ENCODE results near the gene ZNF287. TPM values are rescaled to one million over a fixed set of nuclear protein-coding genes. Genes with fewer than 3 reads are reported as not detected.
"Not testable (repeated sequence)": the region's sequence is repeated elsewhere in the genome, so short reads cannot be mapped to it uniquely, and the experiment has no call there.

ZNF287 gene
- polyA plus RNA-seq, 1 donor (not counting 4 experiments of a cell fraction or from before 2014, with no cell fraction given): 7.3 TPM

DNA sequence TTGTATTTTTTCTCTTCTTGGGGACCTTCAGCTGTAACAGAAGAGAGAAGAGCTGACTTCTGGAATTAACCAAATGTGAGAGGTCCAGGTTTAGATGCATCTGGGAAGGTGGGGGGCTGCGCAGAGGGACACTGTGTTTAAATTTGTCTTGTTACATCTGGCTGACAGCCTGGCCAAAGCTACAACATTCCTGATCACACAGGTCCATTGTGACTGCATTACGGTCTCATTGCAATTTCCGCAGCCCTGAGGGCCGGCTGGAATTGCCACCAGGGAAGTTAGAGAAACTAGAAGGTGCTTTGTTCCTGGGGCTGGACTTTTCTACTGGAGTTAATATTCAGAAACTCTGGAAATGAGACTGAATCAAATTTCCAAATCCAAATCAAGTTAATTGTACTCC lies 39.1 kb downstream of the ZNF287 start:
- no peaks in the 10 kb centered on the region for H3K9me1 ChIP-seq (ENCODE audit: control insufficient read depth, extremely low read depth, insufficient read depth, low read length)
- no peak overlapping the region for H3K27ac ChIP-seq (ENCODE audit: control insufficient read depth, insufficient read depth, low read length)
- H3K9me3 ChIP-seq (ENCODE audit: control insufficient read depth, low read depth, low read length): no peaks in the 10 kb centered on the region
- dilution Hi-C loops (cut with MboI; ENCODE audit: extremely low pct_ligation_motif_present, low sequenced_read_pairs): no loop called here
- no peak for DNase-seq (ENCODE audit: low read depth, low spot score)
- H3K4me3 ChIP-seq (ENCODE audit: control insufficient read depth in 2 of 3, extremely low read depth in 1 of 3, insufficient read depth in 2 of 3, low read depth in 1 of 3, low read length in 3 of 3): no peak overlapping the region
- TF ChIP-seq CTCF (optimal IDR thresholded peaks at IDR 0.05 in 1 of 3, IDR thresholded peaks at IDR 0.05 in 1 of 3, conservative IDR thresholded peaks at IDR 0.05 in 1 of 3; ENCODE audit: extremely low read depth in 1 of 3, insufficient read depth in 2 of 3, low read length in 3 of 3) (no peak), EZH2 (IDR thresholded peaks at IDR 0.05; ENCODE audit: low read length) (no peak)
- no peaks in the 10 kb centered on the region for H3K4me1 ChIP-seq (ENCODE audit: control insufficient read depth, extremely low read depth, insufficient read depth, low read length)
- no peak overlapping the region for H2AFZ ChIP-seq (ENCODE audit: control insufficient read depth, low read length)
- no peak overlapping the region for H3K4me2 ChIP-seq (ENCODE audit: control insufficient read depth, extremely low read depth, insufficient read depth, low read depth, low read length)
- H3K79me2 ChIP-seq (ENCODE audit: control insufficient read depth, insufficient read depth, low read length): no peaks in the 10 kb centered on the region
- no peaks in the 10 kb centered on the region for H3K36me3 ChIP-seq (ENCODE audit: control insufficient read depth in 2 of 2, extremely low read depth in 1 of 2, insufficient read depth in 2 of 2, low read length in 2 of 2)
- peaks cover 34% of the 10 kb centered on the region for H3K27me3 ChIP-seq (ENCODE audit: control insufficient read depth, extremely low read depth, insufficient read depth, low read length)
- H4K20me1 ChIP-seq (ENCODE audit: control insufficient read depth, extremely low read depth, insufficient read depth, low read length): no peaks in the 10 kb centered on the region
- no peak overlapping the region for H3K9ac ChIP-seq (ENCODE audit: control insufficient read depth, extremely low read depth, insufficient read depth, low read length)
- no peak for FAIRE-seq

- no peaks in the 10 kb centered on the region for H3K9me1 ChIP-seq (ENCODE audit: control insufficient read depth, extremely low read depth, insufficient read depth, low read length)
- peaks cover 7% of the 10 kb centered on the region for H3K4me1 ChIP-seq (ENCODE audit: control insufficient read depth, extremely low read depth, insufficient read depth, low read length)
- no peak overlapping the region for H2AFZ ChIP-seq (ENCODE audit: control insufficient read depth, low read length)
- TF ChIP-seq EZH2 (IDR thresholded peaks at IDR 0.05; ENCODE audit: low read length) (no peak), CTCF (optimal IDR thresholded peaks at IDR 0.05 in 1 of 3, IDR thresholded peaks at IDR 0.05 in 1 of 3, conservative IDR thresholded peaks at IDR 0.05 in 1 of 3; ENCODE audit: extremely low read depth in 1 of 3, insufficient read depth in 2 of 3, low read length in 3 of 3) (no peak)
- FAIRE-seq: no peak
- H3K9me3 ChIP-seq (ENCODE audit: control insufficient read depth, low read depth, low read length): no peaks in the 10 kb centered on the region
- H3K9ac ChIP-seq (ENCODE audit: control insufficient read depth, extremely low read depth, insufficient read depth, low read length): no peak overlapping the region
- no peak overlapping the region for H3K4me2 ChIP-seq (ENCODE audit: control insufficient read depth, extremely low read depth, insufficient read depth, low read depth, low read length)
- dilution Hi-C loops (cut with MboI; ENCODE audit: extremely low pct_ligation_motif_present, low sequenced_read_pairs): no loop called here
- H3K27ac ChIP-seq (ENCODE audit: control insufficient read depth, insufficient read depth, low read length): no peak overlapping the region
- peaks cover 38% of the 10 kb centered on the region for H3K27me3 ChIP-seq (ENCODE audit: control insufficient read depth, extremely low read depth, insufficient read depth, low read length)
- H3K36me3 ChIP-seq (ENCODE audit: control insufficient read depth in 2 of 2, extremely low read depth in 1 of 2, insufficient read depth in 2 of 2, low read length in 2 of 2): no peaks in the 10 kb centered on the region
- no peak overlapping the region for H3K4me3 ChIP-seq (ENCODE audit: control insufficient read depth in 2 of 3, extremely low read depth in 1 of 3, insufficient read depth in 2 of 3, low read depth in 1 of 3, low read length in 3 of 3)
- DNase-seq (ENCODE audit: low read depth, low spot score): no peak
- H3K79me2 ChIP-seq (ENCODE audit: control insufficient read depth, insufficient read depth, low read length): no peaks in the 10 kb centered on the region
- no peaks in the 10 kb centered on the region for H4K20me1 ChIP-seq (ENCODE audit: control insufficient read depth, extremely low read depth, insufficient read depth, low read length)
Observed at GRCh38 chr17:16527298-16527697, 41.7 kb downstream of the ZNF287 start.

DNA sequence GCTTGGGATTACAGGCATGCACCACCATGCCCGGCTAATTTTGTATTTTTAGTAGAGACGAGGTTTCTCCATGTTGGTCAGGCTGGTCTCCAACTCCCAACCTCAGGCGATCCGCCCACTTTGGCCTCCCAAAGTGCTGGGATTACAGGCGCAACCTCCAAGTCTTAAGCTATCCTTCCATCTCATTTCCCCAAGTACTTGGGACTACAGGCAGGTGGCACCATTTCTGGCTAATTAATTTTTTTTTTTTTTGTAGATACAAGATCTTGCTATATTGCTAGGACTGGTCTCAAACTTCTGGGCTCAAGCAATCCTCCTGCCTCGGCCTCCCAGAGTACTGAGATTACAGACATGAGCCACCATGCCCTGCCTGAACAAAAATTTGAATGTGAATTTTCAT lies 43.4 kb downstream of the ZNF287 start:
- H3K27ac ChIP-seq (ENCODE audit: control insufficient read depth, insufficient read depth, low read length); H3K4me1 ChIP-seq (ENCODE audit: control insufficient read depth, extremely low read depth, insufficient read depth, low read length); H3K9me3 ChIP-seq (ENCODE audit: control insufficient read depth, low read depth, low read length); H3K79me2 ChIP-seq (ENCODE audit: control insufficient read depth, insufficient read depth, low read length); DNase-seq (ENCODE audit: low read depth, low spot score); H3K9me1 ChIP-seq (ENCODE audit: control insufficient read depth, extremely low read depth, insufficient read depth, low read length); FAIRE-seq; dilution Hi-C loops (cut with MboI; ENCODE audit: extremely low pct_ligation_motif_present, low sequenced_read_pairs); H3K4me3 ChIP-seq (ENCODE audit: control insufficient read depth in 2 of 3, extremely low read depth in 1 of 3, insufficient read depth in 2 of 3, low read depth in 1 of 3, low read length in 3 of 3); H4K20me1 ChIP-seq (ENCODE audit: control insufficient read depth, extremely low read depth, insufficient read depth, low read length); H2AFZ ChIP-seq (ENCODE audit: control insufficient read depth, low read length); H3K9ac ChIP-seq (ENCODE audit: control insufficient read depth, extremely low read depth, insufficient read depth, low read length); H3K36me3 ChIP-seq (ENCODE audit: control insufficient read depth in 2 of 2, extremely low read depth in 1 of 2, insufficient read depth in 2 of 2, low read length in 2 of 2); H3K4me2 ChIP-seq (ENCODE audit: control insufficient read depth, extremely low read depth, insufficient read depth, low read depth, low read length): not testable (repeated sequence)
- H3K27me3 ChIP-seq (ENCODE audit: control insufficient read depth, extremely low read depth, insufficient read depth, low read length): peaks cover 33% of the 10 kb centered on the region

All from keratinocyte (primary cell).